D721Med (cell line): ENCODE results near the gene PPP4C.

ENCODE experiments used
- DNase-seq: peaks from one replicate; pipeline ENCODE4 v3.0.0; 2011; ENCODE audit warnings: low spot score; ENCODE audit not compliant: insufficient read length
- FAIRE-seq: peaks from 2 replicates; lab custom pipeline; 2011; peaks lifted over from hg19 to GRCh38; lab: Jason Lieb, UNC
- CTCF ChIP-seq: IDR thresholded peaks from 2 replicates; pipeline ENCODE4 v1.5.1; 2012; ENCODE audit warnings: mild to moderate bottlenecking, control low read depth; ENCODE audit not compliant: insufficient read depth; ENCODE audit errors: missing control alignments

The PPP4C gene

DNA sequence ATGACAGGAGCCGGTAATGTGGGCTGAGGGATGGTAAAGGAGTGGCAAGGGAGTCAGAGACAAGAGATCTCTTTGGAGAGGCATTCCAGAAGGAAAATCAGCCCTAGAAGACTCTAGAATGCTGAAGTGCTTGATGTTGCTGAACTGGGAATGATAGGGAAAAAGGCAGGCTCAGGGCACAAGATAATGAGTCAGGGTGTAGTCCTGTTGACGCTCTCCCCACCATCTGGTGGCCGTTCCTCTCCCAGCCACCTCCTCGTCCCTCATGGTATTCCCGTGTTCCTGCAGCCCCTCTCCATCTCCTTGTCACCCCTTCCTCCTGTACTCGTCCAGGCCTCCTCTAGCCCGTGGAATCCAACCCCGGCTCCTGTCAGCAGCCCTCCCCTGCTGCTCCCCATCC is 21.3 kb upstream of the PPP4C start:
- DNase-seq (no peak), FAIRE-seq (no peak)
- TF ChIP-seq CTCF, result no peak

DNA sequence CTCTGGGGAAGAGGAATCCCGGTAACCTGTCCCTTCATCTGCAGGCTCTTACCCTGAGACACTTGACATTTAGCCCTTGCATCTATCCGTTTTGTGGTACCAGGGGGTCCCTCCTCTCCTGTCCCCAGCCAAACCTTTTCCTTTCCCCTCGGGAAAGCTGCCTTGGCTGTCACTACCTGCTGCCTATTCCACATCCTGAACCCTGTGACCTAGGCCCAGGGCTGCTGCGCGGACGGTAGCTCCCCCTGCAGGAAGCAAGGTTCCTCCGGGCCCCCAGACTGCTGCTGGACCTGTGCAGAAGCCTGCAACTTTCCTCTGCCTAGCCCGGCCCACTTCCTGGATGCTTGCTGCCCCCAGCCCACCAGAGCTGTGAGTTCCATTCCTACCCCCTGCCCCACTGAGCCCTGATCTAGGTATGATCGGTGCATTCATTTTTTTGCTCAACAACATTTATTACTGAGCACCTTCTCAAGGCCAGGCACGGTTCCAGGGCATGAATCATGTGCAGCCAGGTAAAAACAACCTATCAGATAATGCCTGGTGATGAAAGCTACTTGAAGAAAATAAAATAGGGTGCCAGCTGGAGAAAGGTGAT is 20.7 kb upstream of the PPP4C start:
- TF ChIP-seq CTCF, result peak; percentile 57
- FAIRE-seq (no peak), DNase-seq (peak; percentile 66)

- no peak for FAIRE-seq
- no peak for DNase-seq
- no peak for TF ChIP-seq CTCF
Measured at GRCh38 chr16:30060346-30060745, 15.4 kb upstream of the PPP4C start.

DNA sequence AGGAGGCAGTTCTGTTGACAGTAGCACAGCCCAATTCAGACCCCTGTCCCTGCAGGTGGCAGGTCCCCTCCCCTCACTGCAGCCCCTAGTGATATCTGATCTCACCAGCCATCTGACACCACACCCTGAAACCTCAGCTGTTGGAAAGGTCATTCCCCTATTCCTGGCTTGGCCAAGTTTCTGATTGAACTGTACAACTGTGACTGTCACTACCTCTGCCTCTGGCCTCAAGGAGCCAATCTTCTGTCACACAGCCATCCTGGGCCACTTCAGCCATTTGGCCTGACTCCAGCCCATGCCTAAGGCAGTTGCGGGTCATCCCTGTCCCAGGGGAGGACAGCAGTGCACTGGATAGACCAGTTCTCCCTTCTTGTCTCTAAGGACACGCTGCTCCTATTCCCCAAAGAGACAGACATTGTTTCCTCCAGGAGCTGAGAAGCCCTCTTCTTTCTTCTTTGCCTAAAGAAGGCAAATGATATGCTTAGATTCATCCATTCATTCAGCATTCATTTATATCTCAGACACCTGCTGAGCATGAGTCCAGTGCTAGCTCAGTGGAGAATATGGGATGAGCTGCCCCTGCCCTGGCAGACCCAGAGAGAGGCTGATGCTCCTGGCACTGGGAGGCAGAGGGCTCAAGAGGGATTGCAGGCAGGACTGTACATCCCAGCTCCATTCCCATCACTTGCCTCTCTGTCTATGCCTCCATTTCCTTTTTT is 14.8 kb upstream of the PPP4C start:
- TF ChIP-seq CTCF, result no peak
- FAIRE-seq (no peak), DNase-seq (no peak)

DNA sequence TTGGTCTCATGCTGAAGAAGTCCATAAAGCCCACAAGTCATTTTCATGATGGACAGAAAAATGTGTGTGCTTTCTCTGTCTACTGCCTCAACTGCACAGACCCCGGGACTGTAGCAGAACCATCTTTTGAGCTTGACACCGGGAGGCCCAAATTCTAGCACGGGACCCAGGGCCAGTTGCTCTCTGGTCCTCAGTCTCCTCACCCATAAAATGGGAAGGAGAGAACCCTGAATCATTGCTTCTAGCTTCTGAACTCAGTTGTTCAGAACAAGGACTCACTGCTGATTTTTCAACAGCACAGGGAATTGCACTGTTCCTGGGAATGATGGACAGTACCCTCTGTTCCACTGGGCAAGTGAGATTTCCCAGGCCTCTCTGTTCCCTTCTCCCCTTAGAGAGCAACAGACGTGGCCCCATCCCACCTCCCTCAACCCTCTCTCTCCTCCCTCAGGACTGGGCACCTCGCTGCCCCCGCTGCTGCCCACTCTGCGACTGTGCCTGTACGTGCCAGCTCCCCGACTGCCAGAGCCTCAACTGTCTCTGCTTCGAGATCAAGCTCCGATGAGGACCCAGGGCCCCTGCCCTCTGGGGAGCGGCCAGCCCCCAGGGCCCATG is 12.4 kb upstream of the PPP4C start:
- DNase-seq, result no peak
- FAIRE-seq, result no peak
- TF ChIP-seq CTCF, result no peak

DNA sequence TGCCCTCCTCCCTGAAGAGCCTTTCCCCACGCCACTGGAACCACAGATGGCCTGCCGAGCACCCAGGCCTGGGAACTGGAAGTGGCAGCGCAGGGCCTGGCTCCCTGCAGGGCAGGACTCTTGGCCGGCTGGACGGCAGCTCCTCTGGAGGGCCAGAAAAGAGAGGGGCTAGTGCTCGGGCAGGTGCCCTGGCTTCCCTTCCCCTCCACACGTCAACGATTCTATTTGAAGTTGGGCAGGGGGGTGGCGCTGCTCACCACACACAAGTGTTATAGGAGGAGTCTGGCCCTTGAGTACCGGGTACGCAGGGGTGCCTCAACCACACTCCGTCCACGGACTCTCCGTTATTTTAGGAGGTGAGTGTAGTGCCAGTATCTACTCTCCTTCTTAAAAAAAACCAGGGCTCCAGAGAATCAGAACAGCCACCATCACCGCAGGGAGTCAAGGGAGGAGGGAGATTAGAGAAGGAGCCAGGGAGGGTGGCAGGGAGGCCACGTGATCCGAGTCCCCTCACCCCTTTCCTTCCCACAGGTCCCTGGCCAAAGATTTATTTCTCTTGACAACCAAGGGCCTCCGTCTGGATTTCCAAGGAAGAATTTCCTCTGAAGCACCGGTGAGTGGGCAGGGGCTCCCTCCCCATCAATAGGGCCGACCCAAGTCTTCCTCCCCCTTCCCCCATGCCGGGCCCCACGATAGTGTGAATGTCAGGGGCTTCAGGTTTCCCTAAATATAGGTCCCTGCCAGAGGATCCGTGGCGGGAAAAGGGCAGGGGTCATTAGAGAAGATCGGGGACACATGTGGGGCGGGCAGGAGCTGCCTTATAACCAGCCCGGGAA is 11.7 kb upstream of the PPP4C start:
- peak; percentile 54 for DNase-seq
- TF ChIP-seq CTCF, result peak; percentile 32
- no peak for FAIRE-seq
